COLO668 (cell line): Measurements from ENCODE around the gene PLAAT5.
A peak's percentile ranks its signal among the peaks of the same experiment; 100 is the strongest.
"Not testable (repeated sequence)": the region's sequence is repeated elsewhere in the genome, so short reads cannot be mapped to it uniquely, and the experiment has no call there.

Experiments used
- DNase-seq: peaks from one replicate; lab custom pipeline; 2025; ENCODE audit not compliant: unreplicated experiment; lab: John Stamatoyannopoulos, UW

The PLAAT5 gene

DNA sequence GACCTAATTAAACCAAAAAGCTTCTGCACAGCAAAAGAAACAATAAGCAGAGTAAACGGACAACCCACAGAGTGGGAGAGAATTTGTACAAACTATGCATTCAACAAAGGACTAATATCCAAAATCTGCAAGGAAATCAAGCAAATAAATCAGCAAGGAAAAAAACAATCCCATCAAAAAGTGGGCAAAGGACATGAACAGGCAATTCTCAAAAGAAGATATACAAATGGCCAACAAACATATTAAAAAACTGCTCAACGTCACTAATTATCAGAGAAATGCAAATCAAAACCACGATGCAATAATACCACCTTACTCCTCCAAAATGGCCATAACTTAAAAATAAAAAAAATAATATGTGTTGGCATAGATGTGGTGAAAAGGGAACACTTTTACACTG, 5.2 kb downstream of the PLAAT5 start:
- DNase-seq, result no peak

GRCh38 chr11:63480039-63480438, 10.9 kb downstream of the PLAAT5 start:
- DNase-seq, result no peak

- peak; percentile 24 for DNase-seq
Measured at GRCh38 chr11:63478896-63479295, 12.1 kb downstream of the PLAAT5 start.

DNA sequence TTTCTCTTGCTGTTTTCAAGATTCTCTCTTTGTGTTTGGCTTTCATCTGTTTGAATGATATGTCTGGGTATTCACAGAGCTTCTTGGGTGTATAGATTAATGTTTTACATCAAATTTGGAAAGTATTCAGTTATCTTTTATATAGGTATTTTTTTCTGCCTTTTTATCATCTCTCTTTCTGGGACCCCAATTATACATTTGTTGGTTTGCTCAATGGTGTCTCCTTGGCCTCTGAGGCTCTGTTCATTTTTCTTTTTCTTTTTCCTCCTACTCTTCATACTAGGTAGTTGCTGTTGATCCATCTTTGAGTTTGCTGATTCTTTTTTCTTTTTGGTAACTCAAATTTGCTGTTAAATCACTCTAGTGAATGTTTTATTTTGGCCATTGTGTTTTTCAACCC, 14.3 kb downstream of the PLAAT5 start:
- DNase-seq, result no peak

DNA sequence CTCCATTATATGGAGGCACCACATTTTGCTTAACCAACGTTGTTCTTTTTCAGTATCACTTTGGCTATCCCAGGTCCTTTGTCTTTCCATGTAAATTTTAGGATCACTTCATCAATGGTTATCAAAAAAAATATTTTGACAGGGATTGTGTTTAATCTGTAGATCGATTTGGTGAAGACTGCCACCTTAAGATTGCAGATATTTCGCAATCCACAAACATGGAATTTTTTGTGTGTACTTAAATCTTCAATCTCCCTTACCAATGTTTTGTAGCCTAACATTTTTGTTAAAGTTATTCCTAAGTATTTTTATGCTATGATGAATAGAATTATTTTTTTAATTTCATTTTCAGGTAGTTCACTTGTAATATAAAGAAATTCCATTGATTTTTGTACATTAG, 18.6 kb downstream of the PLAAT5 start:
- DNase-seq, result no peak

- no peak for DNase-seq
Measured at GRCh38 chr11:63470311-63470710, 20.7 kb downstream of the PLAAT5 start.

- DNase-seq, result no peak
Measured at GRCh38 chr11:63462137-63462536, 28.8 kb downstream of the PLAAT5 start.

GRCh38 chr11:63459586-63459985, 31.4 kb downstream of the PLAAT5 start:
- no peak for DNase-seq

- no peak for DNase-seq
Measured at GRCh38 chr11:63448646-63449045, 42.3 kb downstream of the PLAAT5 start.

- no peak for DNase-seq
Measured at GRCh38 chr11:63445720-63446119, 45.2 kb downstream of the PLAAT5 start.

DNA sequence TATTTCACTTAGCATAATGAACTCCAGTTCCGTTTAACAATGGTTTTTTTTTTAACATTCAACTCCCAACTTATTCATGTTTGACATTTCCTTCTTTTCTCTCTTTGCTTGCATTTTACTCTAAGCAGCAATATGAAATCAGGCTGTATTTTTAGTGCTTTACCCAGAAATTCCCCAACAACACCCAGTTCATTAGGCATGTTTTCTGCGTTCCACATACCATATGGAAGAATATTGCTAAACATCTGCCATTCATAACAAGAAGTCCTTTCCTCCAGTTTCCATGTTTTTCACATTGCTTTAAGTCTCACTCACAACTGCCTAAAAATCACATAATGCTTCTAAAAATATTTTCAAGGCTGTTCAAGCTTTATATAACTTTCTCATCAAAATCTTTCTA, 45.8 kb downstream of the PLAAT5 start:
- DNase-seq, result no peak

DNA sequence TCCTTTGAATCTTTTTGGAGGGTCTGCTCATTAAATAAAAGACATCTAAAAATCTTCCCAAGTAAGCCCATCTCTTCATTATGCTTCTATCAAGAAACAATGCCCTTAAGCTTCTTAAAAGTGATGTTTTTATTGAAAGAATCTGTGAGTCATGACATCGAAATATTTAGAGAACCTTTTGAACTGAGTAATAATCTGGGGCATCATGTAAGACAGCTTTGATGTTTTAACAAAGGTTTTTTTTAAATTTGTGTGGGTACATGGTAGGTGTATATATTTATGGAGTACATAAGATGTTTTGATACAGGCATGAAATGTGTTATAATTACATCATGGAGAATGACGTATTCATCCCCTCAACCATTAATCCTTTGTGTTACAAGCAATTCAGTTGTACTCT, 46.8 kb downstream of the PLAAT5 start:
- no peak for DNase-seq

DNA sequence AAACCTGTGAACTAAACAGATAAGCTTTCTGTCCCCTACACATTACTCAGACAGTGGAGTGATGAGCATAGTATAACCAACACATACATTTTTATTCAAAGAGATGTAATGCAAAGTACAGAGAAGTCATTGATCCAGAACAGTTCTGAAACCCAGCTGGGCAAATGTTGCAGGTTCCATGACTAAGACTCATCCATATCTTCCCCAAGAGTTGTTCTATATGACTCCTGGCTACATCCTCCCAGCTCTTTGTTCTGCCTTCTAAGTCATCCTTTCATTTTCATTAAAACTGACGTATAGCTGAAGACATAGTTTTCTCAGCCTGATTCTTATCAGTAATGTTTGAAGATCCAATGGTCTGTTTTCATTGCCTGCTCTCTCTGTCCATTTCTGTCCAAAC, 47.3 kb downstream of the PLAAT5 start:
- no peak for DNase-seq

- not testable (repeated sequence) for DNase-seq
Measured at GRCh38 chr11:63435831-63436230, 55.1 kb downstream of the PLAAT5 start.

GRCh38 chr11:63435351-63435750, 55.6 kb downstream of the PLAAT5 start:
- DNase-seq, result not testable (repeated sequence)

DNA sequence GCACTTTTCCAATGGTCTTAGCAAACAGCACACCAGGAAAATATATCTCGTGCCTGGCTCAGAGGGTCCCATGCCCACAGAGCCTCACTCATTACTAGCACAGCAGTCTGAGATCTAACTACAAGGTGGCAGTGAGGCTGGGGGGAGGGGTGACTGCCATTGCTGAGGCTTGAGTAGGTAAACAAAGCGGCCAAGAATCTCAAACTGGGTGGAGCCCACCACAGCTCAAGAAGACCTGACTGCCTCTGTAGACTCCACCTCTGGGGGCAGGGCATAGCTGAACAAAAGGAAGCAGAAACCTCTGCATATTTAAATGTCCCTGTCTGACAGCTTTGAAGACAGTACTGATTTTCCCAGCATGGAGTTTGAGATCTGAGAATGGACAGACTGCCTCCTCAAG, 60.2 kb downstream of the PLAAT5 start:
- not testable (repeated sequence) for DNase-seq

DNA sequence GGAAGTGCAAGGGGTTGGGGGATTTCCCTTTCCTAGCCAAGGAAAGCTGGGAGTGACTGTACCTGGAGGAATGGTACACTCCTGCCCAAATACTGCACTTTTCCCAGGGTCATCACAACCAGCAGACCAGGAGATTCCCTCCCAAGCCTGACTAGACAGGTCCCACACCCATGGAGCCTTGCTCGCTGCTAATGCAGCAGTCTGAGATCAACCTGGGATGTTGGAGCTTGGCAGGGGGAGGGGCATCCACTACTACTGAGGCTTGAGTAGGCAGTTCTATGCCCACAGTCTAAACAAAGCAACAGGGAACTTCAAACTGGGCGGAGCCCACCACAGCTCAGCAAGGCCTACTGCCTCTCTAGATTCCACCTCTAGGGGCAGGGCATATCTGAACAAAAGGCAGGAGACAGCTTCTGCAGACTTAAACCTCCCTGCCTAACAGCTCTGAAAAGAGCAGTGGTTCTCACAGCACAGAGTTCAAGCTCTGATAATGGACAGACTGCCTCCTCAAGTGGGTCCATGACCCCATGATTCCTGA, 62.9 kb downstream of the PLAAT5 start:
- no peak for DNase-seq

DNA sequence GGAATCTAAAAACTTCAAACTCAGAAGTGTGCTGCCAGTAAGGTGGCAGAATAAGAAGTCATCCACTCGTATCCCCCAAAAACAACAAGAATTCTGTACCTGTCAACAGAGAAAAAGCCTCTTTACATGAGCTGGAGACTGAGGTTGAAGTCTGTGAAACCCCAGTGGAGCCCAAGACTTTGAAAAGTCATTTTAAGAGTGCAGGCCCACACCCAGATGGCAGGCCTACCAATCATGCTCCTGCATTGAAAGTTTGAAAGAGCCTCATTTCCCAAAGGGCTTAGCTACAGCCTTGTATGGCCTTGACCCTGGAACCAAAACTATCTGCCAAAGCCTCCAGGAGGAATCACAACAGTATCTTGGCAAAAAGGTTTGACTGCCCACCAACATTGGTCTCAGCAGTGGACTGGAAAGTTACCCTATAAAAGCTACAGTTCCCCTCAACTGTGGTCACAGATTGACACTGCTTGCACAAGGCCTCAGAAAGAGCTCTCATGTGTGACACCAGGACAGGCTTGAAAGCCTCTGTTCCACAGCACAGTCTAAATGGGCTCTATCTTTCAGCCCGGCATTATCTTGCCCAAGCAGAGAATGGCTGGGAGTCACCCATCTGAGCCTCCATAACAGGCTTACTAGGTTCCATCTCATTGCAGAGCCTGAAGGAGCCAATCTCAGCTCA, 73.7 kb downstream of the PLAAT5 start:
- no peak for DNase-seq
